Astrocyte (in vitro differentiated cells and primary cell): ENCODE measurements around the gene PRPSAP1. TPM values are rescaled to one million over a fixed set of nuclear protein-coding genes. Genes with fewer than 3 reads are reported as not detected.

Experiments
- DNase-seq: peaks from one replicate; pipeline ENCODE4 v3.0.0-alpha.2; 2010; ENCODE audit warnings: low read depth
- FAIRE-seq: peaks from 2 replicates; lab custom pipeline; 2011; peaks lifted over from hg19 to GRCh38; lab: Jason Lieb, UNC
- H2AFZ ChIP-seq: 2 replicates; pipeline ENCODE4 v1.6.0; 2012; ENCODE audit warnings: low read depth, low read length, inconsistent platforms
- H3K27ac ChIP-seq: 2 replicates; pipeline ENCODE4 v1.5.1; 2011; ENCODE audit warnings: low read depth, low read length, inconsistent platforms
- H3K27me3 ChIP-seq: 2 replicates; pipeline ENCODE4 v1.6.0; 2011; ENCODE audit warnings: low read length, inconsistent platforms; ENCODE audit not compliant: insufficient read depth
- H3K36me3 ChIP-seq: 2 replicates; pipeline ENCODE4 v1.5.1; 2011; ENCODE audit warnings: low read length, inconsistent platforms; ENCODE audit not compliant: insufficient read depth
- H3K4me1 ChIP-seq: 2 replicates; pipeline ENCODE4 v1.5.1; 2011; ENCODE audit warnings: low read length, inconsistent platforms; ENCODE audit not compliant: insufficient read depth
- H3K4me2 ChIP-seq: 2 replicates; pipeline ENCODE4 v1.6.0; 2012; ENCODE audit warnings: low read length, inconsistent platforms
- H3K4me3 ChIP-seq: 2 replicates; pipeline ENCODE4 v1.5.1; 2011; ENCODE audit warnings: low read depth, mild to moderate bottlenecking, low read length, inconsistent platforms; ENCODE audit not compliant: insufficient read depth
- H3K79me2 ChIP-seq: 2 replicates; pipeline ENCODE4 v1.6.0; 2012; ENCODE audit warnings: mild to moderate bottlenecking, low read length, inconsistent platforms; ENCODE audit not compliant: insufficient read depth
- H3K9ac ChIP-seq: 2 replicates; pipeline ENCODE4 v1.6.0; 2012; ENCODE audit warnings: mild to moderate bottlenecking, low read length, inconsistent platforms
- H3K9me3 ChIP-seq: 2 replicates; pipeline ENCODE4 v1.5.1; 2012; ENCODE audit warnings: low read depth, mild to moderate bottlenecking, low read length, inconsistent platforms; ENCODE audit not compliant: insufficient read depth
- H4K20me1 ChIP-seq: 2 replicates; pipeline ENCODE4 v1.6.0; 2012; ENCODE audit warnings: low read length, inconsistent platforms; ENCODE audit not compliant: insufficient read depth
- H3K27ac Mint-ChIP-seq: one replicate; pipeline ENCODE4 v1.8.0; 2021; ENCODE audit warnings: mild to moderate bottlenecking, mixed read lengths; ENCODE audit not compliant: unreplicated experiment
- H3K27me3 Mint-ChIP-seq: one replicate; pipeline ENCODE4 v1.8.0; 2021; ENCODE audit warnings: low read depth, mixed read lengths; ENCODE audit not compliant: unreplicated experiment
- H3K36me3 Mint-ChIP-seq: one replicate; pipeline ENCODE4 v1.8.0; 2021; ENCODE audit warnings: low read depth, mixed read lengths; ENCODE audit not compliant: unreplicated experiment
- H3K4me1 Mint-ChIP-seq: one replicate; pipeline ENCODE4 v1.8.0; 2021; ENCODE audit warnings: low read depth, mixed read lengths; ENCODE audit not compliant: unreplicated experiment
- H3K4me3 Mint-ChIP-seq: one replicate; pipeline ENCODE4 v1.8.0; 2021; ENCODE audit warnings: mild to moderate bottlenecking, moderate library complexity, mixed read lengths; ENCODE audit not compliant: unreplicated experiment
- H3K9me3 Mint-ChIP-seq: one replicate; pipeline ENCODE4 v1.8.0; 2021; ENCODE audit warnings: mild to moderate bottlenecking, mixed read lengths; ENCODE audit not compliant: unreplicated experiment
- CTCF ChIP-seq: IDR thresholded peaks from 2 replicates; pipeline ENCODE4 v1.5.1; 2011; ENCODE audit warnings: low read depth, mild to moderate bottlenecking, inconsistent platforms, low read length, moderate library complexity; ENCODE audit not compliant: insufficient read depth
- EZH2 ChIP-seq: IDR thresholded peaks from 2 replicates; pipeline ENCODE4 v1.6.1; 2012; ENCODE audit warnings: mild to moderate bottlenecking, low read length, inconsistent platforms; ENCODE audit not compliant: insufficient read depth
- total RNA-seq: library from RNA; stranded (reverse); gene quantifications from 2 replicates; pipeline ENCODE4 v1.2.1, GENCODE V29; 2021

PRPSAP1 gene
- total RNA-seq, 1 donor from 2014 or later, result 36.2 TPM

DNA sequence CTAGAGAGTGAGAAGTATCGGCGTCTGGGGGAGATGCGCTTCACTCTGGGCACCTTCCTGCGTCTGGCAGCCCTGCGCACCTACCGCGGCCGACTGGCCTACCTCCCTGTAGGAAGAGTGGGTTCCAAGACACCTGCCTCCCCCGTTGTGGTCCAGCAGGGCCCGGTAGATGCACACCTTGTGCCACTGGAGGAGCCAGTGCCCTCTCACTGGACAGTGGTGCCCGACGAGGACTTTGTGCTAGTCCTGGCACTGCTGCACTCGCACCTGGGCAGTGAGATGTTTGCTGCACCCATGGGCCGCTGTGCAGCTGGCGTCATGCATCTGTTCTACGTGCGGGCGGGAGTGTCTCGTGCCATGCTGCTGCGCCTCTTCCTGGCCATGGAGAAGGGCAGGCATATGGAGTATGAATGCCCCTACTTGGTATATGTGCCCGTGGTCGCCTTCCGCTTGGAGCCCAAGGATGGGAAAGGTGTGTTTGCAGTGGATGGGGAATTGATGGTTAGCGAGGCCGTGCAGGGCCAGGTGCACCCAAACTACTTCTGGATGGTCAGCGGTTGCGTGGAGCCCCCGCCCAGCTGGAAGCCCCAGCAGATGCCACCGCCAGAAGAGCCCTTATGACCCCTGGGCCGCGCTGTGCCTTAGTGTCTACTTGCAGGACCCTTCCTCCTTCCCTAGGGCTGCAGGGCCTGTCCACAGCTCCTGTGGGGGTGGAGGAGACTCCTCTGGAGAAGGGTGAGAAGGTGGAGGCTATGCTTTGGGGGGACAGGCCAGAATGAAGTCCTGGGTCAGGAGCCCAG, 33.5 kb upstream of the PRPSAP1 start:
- Histone ChIP-seq H3K9ac (peak overlapping the region; percentile 99), H3K4me3 (peak overlapping the region; percentile 86), H3K4me1 (peaks cover 33% of the 10 kb centered on the region), H3K27ac (peak overlapping the region; percentile 13), H2AFZ (no peak overlapping the region), H3K36me3 (peaks cover 23% of the 10 kb centered on the region), H3K27me3 (no peaks in the 10 kb centered on the region), H3K4me2 (peak overlapping the region; percentile 86), H4K20me1 (peaks cover 50% of the 10 kb centered on the region), H3K9me3 (no peaks in the 10 kb centered on the region), H3K79me2 (peaks cover 56% of the 10 kb centered on the region)
- Mint-ChIP-seq H3K4me3 (peak overlapping the region; percentile 76), H3K27ac (peak overlapping the region; percentile 47), H3K9me3 (no peaks in the 10 kb centered on the region), H3K4me1 (peaks cover 6% of the 10 kb centered on the region), H3K36me3 (peaks cover 5% of the 10 kb centered on the region), H3K27me3 (no peaks in the 10 kb centered on the region)
- TF ChIP-seq EZH2 (no peak), CTCF (no peak)
- FAIRE-seq (no peak), DNase-seq (no peak)

- peaks cover 23% of the 10 kb centered on the region for H3K36me3 ChIP-seq
- Mint-ChIP-seq H3K36me3 (peaks cover 5% of the 10 kb centered on the region), H3K4me1 (peaks cover 8% of the 10 kb centered on the region), H3K4me3 (peak overlapping the region; percentile 78), H3K27me3 (no peaks in the 10 kb centered on the region), H3K27ac (peak overlapping the region; percentile 88), H3K9me3 (no peaks in the 10 kb centered on the region)
- H3K9ac ChIP-seq, result peak overlapping the region; percentile 99
- no peak for FAIRE-seq
- peak overlapping the region; percentile 99 for H3K27ac ChIP-seq
- no peaks in the 10 kb centered on the region for H3K27me3 ChIP-seq
- no peaks in the 10 kb centered on the region for H3K9me3 ChIP-seq
- TF ChIP-seq CTCF (peak; percentile 65), EZH2 (no peak)
- peak; percentile 62 for DNase-seq
- peak overlapping the region; percentile 86 for H3K4me3 ChIP-seq
- H4K20me1 ChIP-seq, result peaks cover 50% of the 10 kb centered on the region
- peaks cover 43% of the 10 kb centered on the region for H3K4me1 ChIP-seq
- H3K79me2 ChIP-seq, result peaks cover 64% of the 10 kb centered on the region
- H2AFZ ChIP-seq, result no peak overlapping the region
- H3K4me2 ChIP-seq, result peak overlapping the region; percentile 86
Measured at GRCh38 chr17:76385892-76386786, 32.4 kb upstream of the PRPSAP1 start.
